Measurements from ENCODE around the gene GLG1. TPM values are rescaled to one million over a fixed set of nuclear protein-coding genes. Genes with fewer than 3 reads are reported as not detected.

Gene GLG1
- total RNA-seq, 1 experiment from 2014 or later = 65.2 TPM

DNA sequence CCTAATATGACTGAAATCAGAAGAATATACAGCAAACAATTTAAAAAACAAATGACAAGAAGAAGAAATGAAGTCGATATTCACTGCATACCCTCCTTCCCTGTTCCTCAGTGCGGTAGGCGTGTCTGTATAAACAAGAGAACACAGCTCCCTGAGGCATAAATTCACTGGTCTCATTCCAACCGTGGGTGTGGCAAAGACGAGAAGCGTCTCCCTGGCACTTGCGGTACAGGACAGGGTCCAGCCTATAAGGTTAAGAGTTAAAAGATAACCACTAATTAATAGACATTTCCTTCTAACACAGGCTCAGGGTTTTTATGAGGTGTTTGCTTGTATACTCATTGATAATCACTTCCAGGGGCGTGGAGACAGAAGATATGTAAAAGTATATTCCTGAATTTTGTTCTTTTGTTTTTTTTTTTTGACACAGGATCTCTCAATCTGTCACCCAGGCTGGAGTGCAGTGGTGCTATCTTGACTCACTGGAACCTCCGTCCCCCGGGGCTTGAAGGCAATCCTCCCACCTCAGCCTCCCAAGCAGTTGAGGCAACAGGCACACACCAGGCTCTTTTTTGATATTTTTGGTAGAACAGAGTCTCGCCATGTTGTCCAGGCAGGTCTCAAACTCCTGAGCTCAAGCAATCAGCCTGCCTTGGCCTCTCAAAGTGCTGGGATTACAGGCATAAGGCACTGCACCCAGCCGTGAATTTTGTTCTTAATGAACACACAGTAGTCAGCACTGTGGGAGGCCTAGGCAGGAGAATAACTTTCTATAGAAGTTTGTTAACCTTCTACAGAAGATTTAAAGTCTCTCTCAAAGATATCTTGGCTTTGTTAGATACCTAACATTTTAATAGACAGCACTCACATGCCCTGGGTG is 126.5 kb downstream of the GLG1 start:
- Histone ChIP-seq H3K4me3 (ENCODE audit: low read length) (no peak overlapping the region), H3K9me3 (ENCODE audit: low read length) (no peaks in the 10 kb centered on the region), H3K4me1 (ENCODE audit: low read length) (no peaks in the 10 kb centered on the region)

DNA sequence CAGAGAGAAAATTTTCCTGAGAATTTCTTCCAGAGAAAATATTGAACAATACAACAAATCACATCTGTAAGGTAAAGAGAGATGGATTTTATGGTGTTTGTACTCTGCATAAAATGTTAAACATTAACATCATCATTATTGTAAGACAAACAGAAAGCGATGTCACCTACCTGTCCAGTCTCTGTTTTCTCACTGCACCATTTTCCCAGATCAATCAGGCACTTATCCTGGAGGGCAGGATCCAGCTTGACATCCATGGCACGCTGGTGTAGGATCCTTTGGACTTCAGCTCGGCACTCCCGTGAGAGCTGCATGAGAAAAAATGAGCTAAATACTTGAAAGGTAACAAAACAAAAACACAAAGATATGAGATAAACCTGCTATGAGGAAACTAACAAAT is 129.7 kb downstream of the GLG1 start:
- peaks cover 11% of the 10 kb centered on the region; the same call in 1 of the 2 replicates for H3K79me2 ChIP-seq (ENCODE audit: low read length)
- DNase-seq = no peak

More for the DNA sequence above, 126.5 kb downstream of the GLG1 start:
- Histone ChIP-seq H3K4me2 (ENCODE audit: low read depth, low read length, poor library complexity, severe bottlenecking) (no peak overlapping the region), H3K9me2 (replicated peaks; ENCODE audit: insufficient read depth, low read length) (no peaks in the 10 kb centered on the region), H3K27ac (ENCODE audit: low read length) (no peak overlapping the region), H3K9ac (ENCODE audit: low read length) (no peak overlapping the region), H3K79me2 (ENCODE audit: low read length) (peaks cover 11% of the 10 kb centered on the region; the same call in 1 of the 2 replicates), H3K36me3 (ENCODE audit: insufficient read depth, low read length) (peaks cover 33% of the 10 kb centered on the region; the same call in 1 of the 2 replicates), H3K27me3 (ENCODE audit: low read length) (no peaks in the 10 kb centered on the region), H4K20me1 (ENCODE audit: insufficient read depth, low read depth, low read length) (no peaks in the 10 kb centered on the region), H2AFZ (ENCODE audit: low read length) (no peak overlapping the region)
- DNase-seq = no peak

DNA sequence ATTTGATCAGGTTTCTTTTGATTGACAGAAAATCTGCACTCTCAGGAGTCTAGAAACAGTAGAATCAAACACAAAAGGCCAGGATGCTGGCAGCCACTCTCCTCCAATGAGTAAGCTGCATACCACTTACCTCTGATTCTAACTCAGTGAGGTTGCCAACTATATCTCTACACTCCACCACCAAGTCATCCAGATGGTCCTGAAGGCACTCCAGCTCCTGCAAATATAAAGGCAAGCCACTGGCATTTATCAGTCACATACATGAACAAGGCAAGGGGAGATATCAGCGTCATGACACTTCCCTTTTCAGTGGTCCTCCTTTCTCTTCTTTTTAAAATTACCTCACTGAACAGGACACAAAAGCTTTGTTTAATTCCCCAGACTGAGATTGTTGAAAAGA is 132.5 kb downstream of the GLG1 start:
- Histone ChIP-seq H4K20me1 (ENCODE audit: insufficient read depth, low read depth, low read length) (no peaks in the 10 kb centered on the region), H3K4me3 (ENCODE audit: low read length) (no peak overlapping the region), H2AFZ (ENCODE audit: low read length) (no peak overlapping the region), H3K9me3 (ENCODE audit: low read length) (no peaks in the 10 kb centered on the region), H3K9ac (ENCODE audit: low read length) (no peak overlapping the region), H3K9me2 (replicated peaks; ENCODE audit: insufficient read depth, low read length) (no peaks in the 10 kb centered on the region), H3K27ac (ENCODE audit: low read length) (peak overlapping the region; percentile 26; the same call in 1 of the 2 replicates), H3K4me2 (ENCODE audit: low read depth, low read length, poor library complexity, severe bottlenecking) (no peak overlapping the region), H3K4me1 (ENCODE audit: low read length) (peaks cover 30% of the 10 kb centered on the region), H3K27me3 (ENCODE audit: low read length) (no peaks in the 10 kb centered on the region), H3K79me2 (ENCODE audit: low read length) (peaks cover 11% of the 10 kb centered on the region; the same call in 1 of the 2 replicates), H3K36me3 (ENCODE audit: insufficient read depth, low read length) (peaks cover 41% of the 10 kb centered on the region; the same call in 1 of the 2 replicates)
- no peak for DNase-seq

More for the DNA sequence above, 129.7 kb downstream of the GLG1 start:
- Histone ChIP-seq H3K4me1 (ENCODE audit: low read length) (peaks cover 23% of the 10 kb centered on the region), H3K27me3 (ENCODE audit: low read length) (no peaks in the 10 kb centered on the region), H3K9me3 (ENCODE audit: low read length) (no peaks in the 10 kb centered on the region), H2AFZ (ENCODE audit: low read length) (no peak overlapping the region), H4K20me1 (ENCODE audit: insufficient read depth, low read depth, low read length) (no peaks in the 10 kb centered on the region), H3K27ac (ENCODE audit: low read length) (no peak overlapping the region), H3K9ac (ENCODE audit: low read length) (no peak overlapping the region), H3K9me2 (replicated peaks; ENCODE audit: insufficient read depth, low read length) (no peaks in the 10 kb centered on the region), H3K4me2 (ENCODE audit: low read depth, low read length, poor library complexity, severe bottlenecking) (no peak overlapping the region), H3K4me3 (ENCODE audit: low read length) (no peak overlapping the region), H3K36me3 (ENCODE audit: insufficient read depth, low read length) (peaks cover 37% of the 10 kb centered on the region; the same call in 1 of the 2 replicates)

DNA sequence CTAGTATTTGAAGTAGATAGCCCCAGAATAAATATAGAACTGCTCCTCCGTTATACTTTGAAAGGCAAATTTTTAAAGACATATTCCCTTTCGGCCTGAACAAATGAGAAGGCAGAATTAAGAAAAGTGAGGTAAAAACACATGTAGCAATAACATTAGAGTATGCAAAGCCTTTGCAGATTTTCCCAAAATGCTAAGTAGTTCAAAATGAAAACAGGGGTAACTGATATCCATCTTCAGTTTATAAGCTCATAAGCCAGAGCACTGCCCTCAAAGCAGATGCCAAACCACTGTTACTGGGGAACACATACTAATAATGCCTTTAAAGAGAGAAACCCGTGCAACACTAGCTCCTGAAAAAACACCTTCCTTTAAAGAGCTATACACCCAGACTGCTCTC is 134.4 kb downstream of the GLG1 start:
- H3K79me2 ChIP-seq (ENCODE audit: low read length) = peaks cover 7% of the 10 kb centered on the region; the same call in 1 of the 2 replicates
- H3K27me3 ChIP-seq (ENCODE audit: low read length) = no peaks in the 10 kb centered on the region
- peak overlapping the region; percentile 66 for H3K4me2 ChIP-seq (ENCODE audit: low read depth, low read length, poor library complexity, severe bottlenecking)
- H4K20me1 ChIP-seq (ENCODE audit: insufficient read depth, low read depth, low read length) = no peaks in the 10 kb centered on the region
- H3K9me3 ChIP-seq (ENCODE audit: low read length) = no peaks in the 10 kb centered on the region
- peaks cover 30% of the 10 kb centered on the region for H3K4me1 ChIP-seq (ENCODE audit: low read length)
- no peaks in the 10 kb centered on the region for H3K9me2 ChIP-seq (replicated peaks; ENCODE audit: insufficient read depth, low read length)
- no peak overlapping the region for H2AFZ ChIP-seq (ENCODE audit: low read length)
- peaks cover 35% of the 10 kb centered on the region; the same call in 1 of the 2 replicates for H3K36me3 ChIP-seq (ENCODE audit: insufficient read depth, low read length)
- peak overlapping the region; percentile 18; the same call in 1 of the 2 replicates for H3K9ac ChIP-seq (ENCODE audit: low read length)
- peak overlapping the region; percentile 78 for H3K27ac ChIP-seq (ENCODE audit: low read length)
- H3K4me3 ChIP-seq (ENCODE audit: low read length) = peak overlapping the region; percentile 22
- DNase-seq = no peak

DNA sequence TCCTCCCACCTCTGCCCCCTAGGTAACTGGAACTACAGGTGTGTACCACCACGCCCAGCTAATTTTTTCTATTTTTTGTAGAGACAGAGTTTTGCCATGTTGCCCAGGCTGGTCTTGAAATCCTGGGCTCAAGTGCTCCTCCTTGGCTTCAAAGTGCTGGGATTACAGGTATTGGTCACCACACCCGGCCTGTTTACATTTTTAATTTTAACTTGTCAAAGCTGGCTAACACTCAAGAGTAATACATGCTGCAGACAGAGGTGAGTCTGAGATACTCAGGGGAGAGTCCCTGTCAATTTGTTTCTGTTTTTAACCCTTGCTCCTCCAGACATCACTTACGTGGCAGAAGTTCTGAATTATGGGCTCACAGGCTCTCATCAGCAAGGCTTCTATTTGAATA is 134.9 kb downstream of the GLG1 start:
- no peak overlapping the region for H2AFZ ChIP-seq (ENCODE audit: low read length)
- peak overlapping the region; percentile 66 for H3K4me2 ChIP-seq (ENCODE audit: low read depth, low read length, poor library complexity, severe bottlenecking)
- peak overlapping the region; percentile 78 for H3K27ac ChIP-seq (ENCODE audit: low read length)
- H3K36me3 ChIP-seq (ENCODE audit: insufficient read depth, low read length) = peaks cover 31% of the 10 kb centered on the region; the same call in 1 of the 2 replicates
- H3K9me2 ChIP-seq (replicated peaks; ENCODE audit: insufficient read depth, low read length) = no peaks in the 10 kb centered on the region
- H3K4me1 ChIP-seq (ENCODE audit: low read length) = peaks cover 30% of the 10 kb centered on the region
- no peak overlapping the region for H3K9ac ChIP-seq (ENCODE audit: low read length)
- peaks cover 7% of the 10 kb centered on the region; the same call in 1 of the 2 replicates for H3K79me2 ChIP-seq (ENCODE audit: low read length)
- H3K27me3 ChIP-seq (ENCODE audit: low read length) = no peaks in the 10 kb centered on the region
- DNase-seq = no peak
- H3K9me3 ChIP-seq (ENCODE audit: low read length) = no peaks in the 10 kb centered on the region
- peak overlapping the region; percentile 22 for H3K4me3 ChIP-seq (ENCODE audit: low read length)
- no peaks in the 10 kb centered on the region for H4K20me1 ChIP-seq (ENCODE audit: insufficient read depth, low read depth, low read length)

DNA sequence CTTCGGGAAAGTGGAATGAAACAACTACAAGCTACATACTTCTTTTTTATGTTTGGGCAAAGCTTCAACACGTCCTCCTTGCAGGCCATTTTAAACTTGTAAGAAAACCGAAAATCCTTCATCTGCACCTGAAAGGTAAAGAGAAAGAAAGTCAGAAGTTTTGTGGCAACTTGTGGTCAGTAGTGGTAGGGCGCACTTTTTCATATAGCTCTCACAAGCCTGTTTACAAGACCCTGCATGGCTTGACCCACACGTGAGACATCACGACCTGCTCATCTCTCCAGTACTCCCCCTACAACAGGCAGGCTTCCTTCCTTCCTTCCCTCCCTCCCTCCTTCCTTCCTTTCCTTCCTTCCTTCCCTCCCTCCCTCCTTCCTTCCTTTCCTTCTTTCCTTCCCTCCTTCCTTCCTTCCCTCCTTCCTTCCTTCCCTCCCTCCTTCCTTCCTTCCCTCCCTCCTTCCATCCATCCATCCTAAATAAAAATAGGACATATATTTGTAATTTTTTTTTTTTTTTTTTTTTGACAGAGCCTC is 136.9 kb downstream of the GLG1 start:
- Histone ChIP-seq H3K9me3 (ENCODE audit: low read length) (no peaks in the 10 kb centered on the region), H3K9ac (ENCODE audit: low read length) (no peak overlapping the region), H3K79me2 (ENCODE audit: low read length) (no peaks in the 10 kb centered on the region), H4K20me1 (ENCODE audit: insufficient read depth, low read depth, low read length) (no peaks in the 10 kb centered on the region), H2AFZ (ENCODE audit: low read length) (no peak overlapping the region), H3K9me2 (replicated peaks; ENCODE audit: insufficient read depth, low read length) (no peaks in the 10 kb centered on the region), H3K4me1 (ENCODE audit: low read length) (peaks cover 30% of the 10 kb centered on the region), H3K4me3 (ENCODE audit: low read length) (no peak overlapping the region), H3K36me3 (ENCODE audit: insufficient read depth, low read length) (peaks cover 30% of the 10 kb centered on the region; the same call in 1 of the 2 replicates), H3K4me2 (ENCODE audit: low read depth, low read length, poor library complexity, severe bottlenecking) (no peak overlapping the region), H3K27ac (ENCODE audit: low read length) (no peak overlapping the region), H3K27me3 (ENCODE audit: low read length) (no peaks in the 10 kb centered on the region)
- DNase-seq = no peak

DNA sequence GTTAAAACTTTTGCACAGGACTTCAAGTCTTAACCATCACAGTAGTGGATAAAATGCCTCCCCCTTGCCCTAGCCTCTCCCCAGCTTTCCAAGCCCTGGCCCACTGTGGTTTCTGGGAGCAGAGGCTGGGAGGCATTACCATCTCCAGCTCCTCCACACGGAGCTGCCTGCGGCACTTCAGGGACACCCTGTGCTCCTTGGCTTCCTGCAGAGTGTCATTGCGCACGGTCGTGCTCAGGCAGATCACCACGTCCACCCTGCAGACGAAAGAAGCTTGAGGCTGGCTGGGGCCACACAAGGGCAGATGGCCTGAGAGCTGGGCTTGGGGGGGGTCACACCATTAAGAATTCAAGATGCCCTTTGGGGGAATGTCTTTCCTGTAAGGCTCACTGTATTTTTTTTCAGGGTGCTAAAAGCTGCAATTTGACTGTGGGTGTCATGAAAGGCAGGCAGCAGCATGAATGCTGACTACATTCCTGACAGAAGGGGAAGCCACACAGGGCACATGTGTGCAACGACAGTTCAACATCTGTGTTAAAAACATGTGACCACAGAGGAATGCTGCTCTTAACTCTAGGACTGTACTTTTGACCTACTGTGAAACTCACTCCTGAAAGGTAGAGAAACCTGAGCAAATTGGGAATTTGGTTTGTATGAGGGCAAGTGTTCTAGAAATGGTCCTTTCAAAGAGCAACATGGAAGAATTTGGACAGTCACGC is 137.9 kb downstream of the GLG1 start:
- Histone ChIP-seq H3K27ac (ENCODE audit: low read length) (no peak overlapping the region), H3K27me3 (ENCODE audit: low read length) (no peaks in the 10 kb centered on the region), H3K4me1 (ENCODE audit: low read length) (peaks cover 31% of the 10 kb centered on the region), H3K9ac (ENCODE audit: low read length) (no peak overlapping the region), H3K36me3 (ENCODE audit: insufficient read depth, low read length) (peaks cover 31% of the 10 kb centered on the region), H3K4me3 (ENCODE audit: low read length) (no peak overlapping the region), H3K4me2 (ENCODE audit: low read depth, low read length, poor library complexity, severe bottlenecking) (no peak overlapping the region), H3K79me2 (ENCODE audit: low read length) (no peaks in the 10 kb centered on the region), H3K9me3 (ENCODE audit: low read length) (no peaks in the 10 kb centered on the region), H4K20me1 (ENCODE audit: insufficient read depth, low read depth, low read length) (no peaks in the 10 kb centered on the region), H3K9me2 (replicated peaks; ENCODE audit: insufficient read depth, low read length) (no peaks in the 10 kb centered on the region), H2AFZ (ENCODE audit: low read length) (no peak overlapping the region)
- DNase-seq = no peak

DNA sequence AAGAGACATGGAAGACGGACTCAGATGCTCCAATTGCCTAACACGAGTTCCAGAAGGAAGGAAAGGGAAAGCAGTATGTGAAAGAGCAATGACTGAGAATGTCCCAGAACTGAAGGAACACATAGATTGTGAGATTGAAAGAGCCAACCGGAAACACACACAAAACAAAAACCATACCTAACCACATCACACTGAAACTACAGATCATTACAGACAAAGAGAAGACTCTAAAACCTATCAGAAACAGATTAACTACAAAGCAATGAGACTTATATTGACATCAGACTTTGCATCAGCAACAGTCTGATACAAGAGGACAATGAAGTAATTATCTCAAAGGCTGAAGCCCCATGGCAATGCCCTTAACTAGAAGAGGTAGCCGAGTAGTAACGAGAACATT is 140.0 kb downstream of the GLG1 start:
- Histone ChIP-seq H3K9ac (ENCODE audit: low read length) (no peak overlapping the region), H3K27ac (ENCODE audit: low read length) (no peak overlapping the region), H3K79me2 (ENCODE audit: low read length) (no peaks in the 10 kb centered on the region), H2AFZ (ENCODE audit: low read length) (no peak overlapping the region), H3K36me3 (ENCODE audit: insufficient read depth, low read length) (peaks cover 47% of the 10 kb centered on the region), H3K4me1 (ENCODE audit: low read length) (peaks cover 14% of the 10 kb centered on the region), H3K9me3 (ENCODE audit: low read length) (no peaks in the 10 kb centered on the region), H3K9me2 (replicated peaks; ENCODE audit: insufficient read depth, low read length) (no peaks in the 10 kb centered on the region), H4K20me1 (ENCODE audit: insufficient read depth, low read depth, low read length) (no peaks in the 10 kb centered on the region), H3K27me3 (ENCODE audit: low read length) (no peaks in the 10 kb centered on the region), H3K4me3 (ENCODE audit: low read length) (no peak overlapping the region), H3K4me2 (ENCODE audit: low read depth, low read length, poor library complexity, severe bottlenecking) (no peak overlapping the region)
- no peak for DNase-seq
